HG02840 (cell line): Measurements from ENCODE around the gene RAMP2.

Source experiments
- ATAC-seq: cut with Tn5 transposase; IDR thresholded peaks from one replicate; pipeline ENCODE4 v1.9.1; 2021; ENCODE audit warnings: mild to moderate bottlenecking, moderate library complexity, moderate number of reproducible peaks; ENCODE audit not compliant: unreplicated experiment, low FRiP score

The RAMP2 gene

DNA sequence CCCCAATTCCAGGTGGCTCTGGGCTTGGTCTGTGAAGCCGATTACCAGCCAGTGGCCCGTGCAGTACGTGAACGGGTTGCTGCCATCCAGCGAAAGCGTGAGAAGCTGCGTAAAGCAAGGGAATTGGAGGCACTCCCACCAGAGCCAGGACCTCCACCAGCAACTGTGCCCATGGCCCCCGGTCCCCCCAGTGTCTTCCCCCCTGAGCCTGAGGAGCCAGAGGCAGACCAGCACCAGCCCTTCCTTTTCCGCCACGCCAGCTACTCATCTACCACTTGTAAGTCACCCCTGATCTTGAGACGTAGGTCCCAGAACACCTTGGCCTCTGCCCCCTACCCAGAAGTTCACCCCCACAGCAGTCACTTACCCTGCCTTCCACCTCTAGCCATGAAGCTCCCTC lies 26.2 kb downstream of the RAMP2 start:
- no peak for ATAC-seq

GRCh38 chr17:42791948-42792347 lies 30.9 kb downstream of the RAMP2 start:
- ATAC-seq, result no peak

- ATAC-seq, result no peak
Measured at GRCh38 chr17:42792545-42792944, 31.5 kb downstream of the RAMP2 start.

DNA sequence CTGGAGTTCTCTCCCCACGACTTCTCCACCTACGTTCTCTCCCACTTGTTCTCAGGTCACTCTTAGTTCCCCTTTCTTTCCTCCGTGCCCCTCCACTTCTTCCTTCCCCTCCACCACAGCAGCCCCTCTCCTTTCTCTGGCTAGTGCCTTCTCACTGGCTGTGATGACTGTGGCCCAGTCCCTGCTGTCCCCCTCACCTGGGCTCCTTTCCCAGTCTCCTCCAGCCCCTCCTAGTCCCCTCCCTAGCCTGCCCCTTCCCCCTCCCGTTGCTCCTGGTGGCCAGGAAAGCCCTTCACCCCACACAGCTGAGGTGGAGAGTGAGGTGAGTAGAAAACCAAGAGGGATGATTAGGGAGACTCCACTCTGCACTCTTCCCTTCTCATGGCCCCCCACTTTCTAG lies 34.0 kb downstream of the RAMP2 start:
- ATAC-seq, result no peak

DNA sequence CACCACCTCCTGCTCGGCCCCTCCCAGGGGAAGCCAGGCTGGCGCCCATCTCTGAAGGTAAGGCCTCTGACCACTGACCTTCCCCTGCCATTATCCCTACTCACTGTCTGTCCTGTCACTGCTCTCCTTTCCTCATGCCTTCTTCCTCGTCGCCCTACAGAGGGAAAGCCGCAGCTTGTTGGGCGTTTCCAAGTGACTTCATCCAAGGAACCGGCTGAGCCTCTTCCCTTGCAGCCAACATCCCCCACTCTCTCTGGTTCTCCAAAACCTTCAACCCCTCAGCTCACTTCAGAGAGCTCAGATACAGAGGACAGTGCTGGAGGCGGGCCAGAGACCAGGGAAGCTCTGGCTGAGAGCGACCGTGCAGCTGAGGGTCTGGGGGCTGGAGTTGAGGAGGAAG lies 34.4 kb downstream of the RAMP2 start:
- ATAC-seq, result no peak

DNA sequence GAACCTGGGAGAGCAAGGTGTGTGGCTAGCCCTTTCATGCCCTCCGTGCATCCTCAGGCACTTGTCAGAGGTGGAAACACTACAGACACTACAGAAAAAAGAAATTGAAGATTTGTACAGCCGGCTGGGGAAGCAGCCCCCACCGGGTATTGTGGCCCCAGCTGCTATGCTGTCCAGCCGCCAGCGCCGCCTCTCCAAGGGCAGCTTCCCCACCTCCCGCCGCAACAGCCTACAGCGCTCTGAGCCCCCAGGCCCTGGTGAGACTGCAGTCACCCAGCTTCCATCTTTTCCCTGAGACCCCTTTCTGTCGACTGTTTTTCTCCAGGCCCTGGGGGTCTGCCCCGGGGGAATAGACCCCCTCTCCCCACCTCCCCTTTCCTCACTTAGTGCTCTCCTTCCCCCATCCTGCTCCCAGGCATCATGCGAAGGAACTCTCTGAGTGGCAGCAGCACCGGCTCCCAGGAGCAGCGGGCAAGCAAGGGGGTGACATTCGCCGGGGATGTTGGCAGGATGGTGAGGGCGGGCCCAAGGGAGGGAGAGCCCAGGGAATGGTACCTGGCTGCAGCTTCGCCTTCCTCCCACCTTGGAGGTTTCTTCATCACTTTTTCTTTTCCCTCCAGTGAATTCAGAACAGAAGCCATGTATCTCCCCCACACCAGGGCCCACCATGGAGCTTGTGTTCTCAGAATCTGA lies 35.2 kb downstream of the RAMP2 start:
- ATAC-seq, result no peak

- no peak for ATAC-seq
Measured at GRCh38 chr17:42797067-42798007, 36.3 kb downstream of the RAMP2 start.

- ATAC-seq, result no peak
Measured at GRCh38 chr17:42798011-42798382, 37.0 kb downstream of the RAMP2 start.

DNA sequence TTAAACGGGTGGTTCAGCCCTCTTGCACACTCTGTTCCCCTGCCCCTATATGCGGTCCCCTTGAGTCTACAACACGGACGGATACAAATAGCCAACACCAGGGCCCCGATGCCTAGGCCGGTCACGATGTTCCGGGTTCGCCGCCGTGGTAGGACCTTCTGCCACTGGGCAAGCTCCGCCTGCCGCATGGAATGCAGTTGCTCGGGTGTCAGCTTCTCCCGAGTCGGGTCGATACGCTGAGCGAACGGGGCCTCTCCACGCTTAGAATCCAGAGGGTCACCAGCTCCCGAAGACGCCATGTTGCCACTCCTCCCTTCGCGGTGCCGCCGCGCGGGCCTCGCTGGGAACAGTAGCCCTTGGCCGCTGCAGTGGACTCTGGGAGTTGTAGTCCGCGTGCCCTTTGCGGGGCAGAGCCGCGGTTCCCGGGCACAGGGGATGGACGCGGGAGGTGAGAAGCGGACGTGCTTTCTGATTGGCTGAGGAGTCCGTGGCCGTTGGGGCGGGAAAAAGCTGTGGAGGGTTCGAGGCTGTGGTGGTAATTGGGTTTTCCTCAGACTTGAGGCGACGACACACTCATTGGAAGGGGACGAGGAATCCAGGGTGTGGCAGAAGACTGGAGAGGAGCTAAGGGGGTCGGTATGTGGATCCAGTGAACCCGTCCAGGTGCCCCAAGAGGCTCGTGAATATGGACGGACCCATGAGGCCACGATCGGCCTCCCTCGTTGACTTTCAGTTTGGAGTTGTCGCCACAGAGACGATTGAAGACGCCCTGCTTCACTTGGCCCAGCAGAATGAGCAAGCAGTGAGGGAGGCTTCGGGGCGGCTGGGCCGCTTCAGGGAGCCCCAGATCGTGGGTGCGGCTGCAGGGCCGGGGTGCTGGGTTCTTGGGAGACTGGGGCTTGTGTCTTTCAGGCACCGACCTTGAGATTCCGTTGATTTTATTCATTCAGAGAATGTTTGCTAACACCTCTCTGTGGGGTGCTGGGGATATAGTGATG lies 37.7 kb downstream of the RAMP2 start, which contains the start of the genes CNTD1 and COA3:
Gene CNTD1, plus strand, starts transcription at position 479 of the 998 bp plus-strand sequence. Its CDS starts 207 bp downstream, at position 686.
Gene COA3, minus strand, starts transcription at position 322 of the 998 bp plus-strand sequence. Its CDS starts 23 bp downstream, at position 299.
- peak; percentile 65 for ATAC-seq

GRCh38 chr17:42803074-42803883 lies 42.3 kb downstream of the RAMP2 start:
- no peak for ATAC-seq

DNA sequence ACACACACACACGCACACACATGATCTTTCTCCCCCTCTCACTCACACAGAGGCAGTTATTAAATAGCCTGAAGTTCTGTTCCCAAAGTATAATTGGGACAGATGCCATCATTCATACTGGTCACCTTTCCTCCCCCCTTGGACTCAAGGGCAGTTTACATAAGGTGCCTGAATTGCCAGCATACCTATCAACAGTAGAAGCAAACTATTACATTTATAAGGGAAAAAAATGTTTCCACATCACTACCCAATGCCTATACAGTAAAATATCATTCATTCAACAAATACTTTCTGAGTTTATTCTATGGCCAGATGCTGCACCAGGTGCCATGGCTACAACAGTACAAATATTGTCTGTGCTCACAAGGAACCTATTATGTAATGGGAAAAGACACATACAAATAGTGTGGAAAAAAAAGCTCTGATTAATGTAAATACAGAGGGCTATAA lies 43.9 kb downstream of the RAMP2 start:
- ATAC-seq, result no peak

DNA sequence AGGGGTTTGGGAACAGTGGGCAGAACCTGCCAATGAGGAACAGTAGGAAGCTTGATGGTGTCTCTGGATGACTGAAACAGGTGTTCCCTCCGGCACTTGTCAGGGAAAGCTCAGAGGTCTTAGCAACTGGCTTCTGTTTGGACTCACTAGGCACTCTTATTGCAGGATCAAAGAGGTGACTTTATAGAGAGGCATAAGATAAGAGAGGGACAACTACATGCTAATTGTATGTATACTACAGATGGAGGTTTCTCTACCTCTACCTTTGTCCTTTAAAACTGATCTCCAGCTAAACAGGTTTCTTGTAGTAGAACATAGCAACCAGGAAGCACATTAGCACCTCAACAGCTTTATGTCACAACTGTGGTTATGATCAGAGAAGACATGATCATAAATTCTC lies 45.2 kb downstream of the RAMP2 start:
- ATAC-seq, result no peak

DNA sequence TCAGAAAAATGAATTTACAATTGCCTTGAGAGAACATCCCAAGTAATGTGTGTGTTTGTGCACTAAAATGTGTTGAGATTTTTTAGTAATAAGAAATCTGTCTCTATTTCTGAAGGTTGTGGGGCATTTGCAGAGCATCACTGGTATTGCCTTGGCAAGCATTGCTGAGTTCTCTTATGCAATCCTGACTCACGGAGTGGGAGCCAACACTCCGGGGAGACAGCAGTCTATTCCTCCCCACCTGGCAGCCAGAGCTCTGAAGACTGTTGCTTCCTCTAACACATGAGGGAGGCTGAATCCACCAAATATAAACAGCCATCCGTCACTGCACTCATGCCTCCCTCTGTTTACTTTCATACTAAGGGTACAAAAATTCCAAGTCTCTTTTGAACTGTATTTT lies 48.2 kb downstream of the RAMP2 start:
- no peak for ATAC-seq
